Adipocyte (in vitro differentiated cells): Measurements from ENCODE around the gene NPAS3.
A peak's percentile ranks its signal among the peaks of the same experiment; 100 is the strongest.

ENCODE experiments used
- DNase-seq: peaks from one replicate; pipeline ENCODE4 v3.0.0-alpha.2; 2015; ENCODE audit warnings: low read depth
- H3K27me3 ChIP-seq: replicated peaks from 2 replicates; pipeline ENCODE4 v1.7.0; 2013; ENCODE audit warnings: mild to moderate bottlenecking, low read length, moderate library complexity; ENCODE audit not compliant: control insufficient read depth, insufficient read depth
- H3K36me3 ChIP-seq: 2 replicates; pipeline ENCODE4 v1.7.0; 2013; ENCODE audit warnings: low read length, mild to moderate bottlenecking, moderate library complexity; ENCODE audit not compliant: control insufficient read depth, insufficient read depth, severe bottlenecking
- H3K4me1 ChIP-seq: 2 replicates; pipeline ENCODE4 v1.7.0; 2013; ENCODE audit warnings: mild to moderate bottlenecking, low read length, moderate library complexity; ENCODE audit not compliant: control insufficient read depth, insufficient read depth
- H3K4me3 ChIP-seq: 2 replicates; pipeline ENCODE4 v1.7.0; 2013; ENCODE audit warnings: mild to moderate bottlenecking, low read length, moderate library complexity
- H3K9ac ChIP-seq: 2 replicates; pipeline ENCODE4 v1.7.0; 2013; ENCODE audit warnings: mild to moderate bottlenecking, low read length, moderate library complexity
- H3K9me3 ChIP-seq: 2 replicates; pipeline ENCODE4 v1.7.0; 2013; ENCODE audit warnings: mild to moderate bottlenecking, low read length, moderate library complexity; ENCODE audit not compliant: control insufficient read depth

The NPAS3 gene

DNA sequence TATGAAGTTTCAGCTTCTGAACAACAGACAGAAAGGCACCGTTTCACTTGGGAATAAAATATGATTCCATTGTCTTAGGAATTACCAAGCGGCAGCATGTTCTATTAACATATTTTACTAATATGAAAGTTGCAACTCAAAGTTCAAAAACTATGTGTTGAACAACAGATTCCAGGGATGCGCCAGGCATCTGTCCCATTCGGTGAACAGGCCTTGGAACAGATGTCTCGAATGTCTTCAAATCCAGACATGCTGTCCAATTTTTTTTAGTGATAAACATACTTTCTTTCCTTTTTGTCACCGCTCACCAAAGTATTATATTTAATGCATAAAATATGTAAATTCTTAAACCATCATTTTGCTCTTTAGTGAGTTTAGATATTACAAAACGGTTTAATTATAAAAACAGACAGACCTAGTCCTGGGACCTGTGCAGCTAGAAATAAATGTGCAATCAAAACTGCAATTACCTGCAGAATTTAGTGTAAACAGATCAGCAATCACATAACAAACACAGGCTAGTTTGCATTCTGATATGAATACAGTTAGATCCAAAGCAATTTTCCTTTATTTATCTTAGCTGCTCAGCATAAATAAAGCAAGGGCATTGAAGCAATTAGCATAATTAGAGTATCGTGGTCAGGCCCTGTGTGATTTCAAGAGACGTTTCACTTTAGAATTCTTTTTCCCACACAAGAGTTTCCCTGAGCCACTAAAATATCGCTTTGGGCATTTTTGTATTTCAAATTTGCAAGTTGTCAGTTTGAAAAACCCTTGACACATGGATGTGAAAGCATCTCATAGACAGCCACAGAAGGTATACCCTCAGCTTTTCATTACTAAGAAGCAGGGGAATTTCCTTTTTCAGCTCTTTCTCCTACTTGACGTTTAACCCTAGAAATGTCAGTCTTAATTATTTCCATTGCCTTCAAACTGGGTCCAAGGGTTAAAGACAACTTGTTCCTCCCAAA, 591.4 kb downstream of the NPAS3 start:
- Histone ChIP-seq H3K36me3 (no peaks in the 10 kb centered on the region), H3K9ac (no peak overlapping the region), H3K9me3 (no peaks in the 10 kb centered on the region), H3K4me3 (no peak overlapping the region), H3K4me1 (peaks cover 5% of the 10 kb centered on the region), H3K27me3 (peaks cover 7% of the 10 kb centered on the region)
- no peak for DNase-seq

DNA sequence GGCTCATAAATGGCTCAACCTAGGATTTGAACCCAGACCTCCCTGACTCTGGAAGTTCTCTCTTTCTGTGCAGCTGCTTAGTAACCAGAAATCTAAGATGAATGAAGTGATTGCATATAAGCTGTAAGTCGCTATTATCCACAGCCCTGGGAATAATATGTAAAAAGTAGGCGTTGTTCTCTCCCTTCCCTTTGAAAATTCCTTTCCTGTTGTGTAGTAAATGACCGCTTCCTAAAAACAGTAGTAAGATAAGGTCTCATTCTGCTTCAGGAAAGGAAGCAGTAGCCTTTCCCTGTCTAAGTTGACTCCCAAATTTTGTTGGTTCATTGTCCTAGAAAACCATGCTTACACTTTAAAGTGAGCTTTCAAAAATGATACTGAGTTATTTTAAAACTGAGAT, 593.9 kb downstream of the NPAS3 start:
- no peak for DNase-seq
- Histone ChIP-seq H3K9me3 (no peaks in the 10 kb centered on the region), H3K9ac (no peak overlapping the region), H3K27me3 (peaks cover under 1% of the 10 kb centered on the region), H3K4me1 (no peaks in the 10 kb centered on the region), H3K4me3 (no peak overlapping the region), H3K36me3 (no peaks in the 10 kb centered on the region)

DNA sequence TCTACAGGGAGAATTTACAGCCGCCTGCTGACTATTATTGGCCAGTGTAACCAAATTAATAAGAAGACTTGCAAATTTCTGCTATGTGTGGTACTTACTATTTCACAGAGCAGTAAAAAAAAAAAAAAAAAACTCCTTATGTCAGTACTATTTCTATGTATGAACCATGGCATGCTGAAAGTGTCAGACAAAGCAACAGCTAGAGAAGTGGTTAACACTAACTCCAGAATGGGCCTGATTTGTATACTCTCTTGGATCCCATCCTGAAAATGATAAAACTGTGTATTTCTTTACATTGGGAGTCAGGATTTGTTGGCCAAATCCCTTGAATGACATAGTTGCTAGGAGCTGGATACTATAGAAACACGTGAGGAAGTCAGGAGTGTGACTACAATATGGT, 595.4 kb downstream of the NPAS3 start:
- Histone ChIP-seq H3K9ac (no peak overlapping the region), H3K4me1 (no peaks in the 10 kb centered on the region), H3K36me3 (no peaks in the 10 kb centered on the region), H3K27me3 (no peaks in the 10 kb centered on the region), H3K4me3 (no peak overlapping the region), H3K9me3 (no peaks in the 10 kb centered on the region)
- no peak for DNase-seq

DNA sequence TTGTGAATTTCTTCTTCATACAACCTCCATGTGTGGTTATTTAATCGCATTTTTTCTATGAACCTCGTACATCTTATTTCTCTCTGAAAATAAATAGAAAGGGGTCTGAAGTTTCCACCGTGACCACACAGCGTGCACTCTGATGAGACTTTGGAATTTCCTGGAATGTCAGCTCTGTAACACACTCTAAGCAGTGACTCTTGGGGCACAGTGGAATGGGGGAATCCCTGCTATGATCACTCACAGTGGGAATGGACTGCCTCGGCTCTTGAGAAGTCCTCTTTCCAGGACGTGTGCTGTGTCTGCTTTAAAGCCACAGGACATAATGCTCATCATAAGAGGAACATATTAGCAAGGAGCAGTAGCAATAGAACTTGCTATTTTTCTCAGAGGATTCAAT, 596.0 kb downstream of the NPAS3 start:
- H3K27me3 ChIP-seq = no peaks in the 10 kb centered on the region
- no peaks in the 10 kb centered on the region for H3K9me3 ChIP-seq
- H3K4me1 ChIP-seq = no peaks in the 10 kb centered on the region
- H3K4me3 ChIP-seq = no peak overlapping the region
- no peaks in the 10 kb centered on the region for H3K36me3 ChIP-seq
- no peak for DNase-seq
- H3K9ac ChIP-seq = no peak overlapping the region

DNA sequence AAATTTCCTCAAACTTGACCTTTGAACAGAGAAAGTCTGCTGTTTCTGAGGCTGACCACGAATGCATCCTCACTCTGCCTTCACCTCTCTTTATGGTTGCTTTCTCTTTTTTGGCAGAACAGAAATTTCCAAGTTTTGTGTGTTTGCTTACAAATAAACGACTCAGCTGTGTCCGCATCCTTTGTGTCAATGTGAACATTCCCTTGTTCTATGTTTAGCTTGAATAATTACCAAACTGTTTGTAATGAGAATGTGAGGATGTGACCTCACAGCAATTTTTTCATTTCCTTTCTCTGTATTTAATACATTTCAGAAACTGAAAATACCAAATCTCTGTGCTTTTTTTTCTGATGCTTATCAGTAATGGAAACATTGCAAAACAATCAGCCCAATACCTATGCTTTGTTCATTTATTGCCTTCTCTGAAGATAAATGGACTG, 601.3 kb downstream of the NPAS3 start:
- Histone ChIP-seq H3K4me3 (no peak overlapping the region), H3K36me3 (no peaks in the 10 kb centered on the region), H3K4me1 (no peaks in the 10 kb centered on the region), H3K9me3 (no peaks in the 10 kb centered on the region), H3K9ac (no peak overlapping the region), H3K27me3 (no peaks in the 10 kb centered on the region)
- peak; percentile 9 for DNase-seq

DNA sequence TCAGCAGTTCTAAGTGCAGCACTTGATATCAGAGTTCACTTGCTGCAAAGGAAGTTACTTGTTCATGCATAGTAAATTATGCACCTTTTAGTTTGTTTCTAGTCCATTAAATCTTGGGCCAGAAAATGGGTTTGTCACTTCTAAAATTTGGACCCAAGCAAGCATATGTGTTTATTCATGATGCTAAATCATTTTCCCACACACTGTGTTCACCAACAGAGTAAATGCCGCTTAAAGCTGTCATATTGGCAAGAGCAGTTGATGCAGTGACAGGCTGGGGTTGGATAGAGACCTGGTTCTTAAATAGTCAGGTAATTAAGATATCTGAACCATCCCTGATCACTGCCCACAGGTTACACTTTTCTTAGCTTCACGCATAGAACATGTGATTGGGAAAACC, 602.5 kb downstream of the NPAS3 start:
- Histone ChIP-seq H3K9ac (no peak overlapping the region), H3K36me3 (no peaks in the 10 kb centered on the region), H3K27me3 (no peaks in the 10 kb centered on the region), H3K9me3 (no peaks in the 10 kb centered on the region), H3K4me3 (no peak overlapping the region), H3K4me1 (no peaks in the 10 kb centered on the region)
- no peak for DNase-seq

DNA sequence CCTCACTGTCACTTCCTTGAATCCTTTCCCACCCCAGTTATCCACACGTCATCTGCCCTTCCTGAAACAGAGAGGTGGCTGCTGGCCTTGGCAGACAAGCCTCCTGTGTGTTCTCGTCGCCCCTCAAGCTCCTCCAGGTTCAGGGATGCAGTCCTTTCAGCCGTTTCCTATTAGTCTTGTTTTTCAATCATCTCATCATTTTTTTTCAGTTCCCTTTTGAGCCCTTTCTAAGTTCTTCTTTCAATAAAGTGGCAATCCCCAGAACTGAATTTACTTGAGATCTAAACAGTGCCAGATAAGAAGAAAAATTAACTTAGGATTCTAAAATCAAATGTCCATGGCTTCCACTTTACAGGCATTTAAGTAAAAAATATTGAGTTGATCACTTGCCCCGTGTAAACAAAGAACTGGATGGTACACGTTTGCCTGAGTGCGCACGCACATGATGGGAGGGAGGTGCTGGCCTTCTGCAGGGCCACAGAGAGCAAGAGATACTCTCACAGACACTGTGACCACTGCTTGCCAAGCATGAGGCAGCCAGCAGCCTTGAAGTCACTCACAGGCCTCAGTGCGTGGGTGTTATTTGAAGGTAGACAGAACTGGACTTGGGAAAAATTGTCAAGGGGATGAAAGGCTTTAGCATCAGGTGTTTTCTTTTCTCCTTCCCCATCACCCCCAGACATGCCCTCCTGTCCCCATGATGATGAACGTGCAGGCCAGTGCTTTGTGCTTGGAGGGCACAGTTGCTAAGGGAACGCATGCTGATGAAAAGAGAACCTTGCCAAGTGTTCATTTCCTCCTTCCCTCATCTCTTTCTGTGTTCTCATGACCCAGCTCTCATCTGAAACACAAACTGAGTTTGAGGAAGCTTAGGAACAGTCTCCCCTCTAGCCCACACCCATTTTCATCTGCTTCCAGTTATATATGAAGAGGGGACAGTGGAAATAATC, 603.9 kb downstream of the NPAS3 start:
- Histone ChIP-seq H3K27me3 (no peaks in the 10 kb centered on the region), H3K9me3 (peaks cover 2% of the 10 kb centered on the region)

DNA sequence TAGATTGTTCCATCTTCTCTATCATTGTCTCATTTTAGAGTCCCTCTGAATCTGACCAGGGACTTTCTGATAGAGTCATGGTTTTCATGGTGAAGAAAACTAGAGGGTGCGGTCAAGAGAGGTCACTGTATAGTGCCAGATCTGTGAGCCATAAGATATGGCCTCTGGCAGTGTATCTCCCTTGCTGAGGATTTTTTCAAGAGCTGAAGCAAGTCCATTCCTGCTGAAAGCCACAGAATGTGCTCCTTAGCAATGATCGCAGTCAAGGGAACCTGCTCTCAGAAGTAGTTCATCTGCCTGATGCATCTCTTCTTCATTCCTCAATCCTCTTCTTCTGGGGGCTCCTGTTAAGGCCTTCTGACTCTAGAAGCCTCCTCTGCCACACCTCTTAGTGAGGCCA, 607.0 kb downstream of the NPAS3 start:
- Histone ChIP-seq H3K36me3 (no peaks in the 10 kb centered on the region), H3K9ac (no peak overlapping the region), H3K4me3 (no peak overlapping the region), H3K27me3 (no peaks in the 10 kb centered on the region), H3K4me1 (no peaks in the 10 kb centered on the region), H3K9me3 (peaks cover 2% of the 10 kb centered on the region)
- DNase-seq = no peak

More for the DNA sequence above, 603.9 kb downstream of the NPAS3 start:
- DNase-seq = no peak
- H3K36me3 ChIP-seq = no peaks in the 10 kb centered on the region
- no peaks in the 10 kb centered on the region for H3K4me1 ChIP-seq
- no peak overlapping the region for H3K4me3 ChIP-seq
- no peak overlapping the region for H3K9ac ChIP-seq

DNA sequence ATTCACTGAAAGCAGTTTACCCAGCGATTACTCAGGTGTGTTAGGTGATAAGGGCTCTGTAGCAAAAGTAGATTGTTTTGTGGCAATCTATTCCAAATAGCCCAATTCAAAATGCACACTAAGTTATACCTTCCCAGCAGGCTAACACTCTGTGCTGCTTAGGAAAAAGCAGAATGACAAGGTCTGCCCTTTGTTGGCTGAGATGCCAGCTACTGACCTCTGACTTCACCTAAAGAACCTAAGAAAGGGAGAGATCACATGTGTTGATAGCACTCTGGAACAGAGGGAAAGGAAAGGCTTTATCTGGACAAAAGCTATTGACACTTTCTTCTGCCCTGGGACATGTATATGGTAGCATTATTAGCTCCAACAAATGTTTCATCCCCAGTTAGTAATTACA, 609.9 kb downstream of the NPAS3 start:
- peaks cover 2% of the 10 kb centered on the region for H3K9me3 ChIP-seq
- no peaks in the 10 kb centered on the region for H3K36me3 ChIP-seq
- no peak for DNase-seq
- no peaks in the 10 kb centered on the region for H3K4me1 ChIP-seq
- H3K9ac ChIP-seq = no peak overlapping the region
- no peak overlapping the region for H3K4me3 ChIP-seq
- H3K27me3 ChIP-seq = no peaks in the 10 kb centered on the region

DNA sequence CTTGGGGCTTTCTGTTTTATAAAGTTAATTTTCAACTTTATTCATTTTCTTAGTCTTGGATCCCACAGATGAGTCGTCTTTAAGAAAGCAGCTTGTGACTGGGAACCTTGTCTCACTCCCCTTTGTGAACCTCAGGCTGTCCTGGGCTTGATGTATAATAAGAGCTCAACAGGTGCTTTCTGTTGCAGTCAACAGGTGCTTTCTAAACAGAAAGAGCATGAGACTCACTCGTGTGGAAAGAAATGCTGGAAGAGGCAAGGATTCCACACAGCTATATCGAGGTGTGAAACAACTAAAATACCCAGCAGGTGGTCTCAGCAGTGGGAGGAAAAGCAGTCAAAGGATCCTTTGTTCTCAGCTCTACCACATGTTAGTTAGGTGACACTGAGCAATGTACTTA, 613.3 kb downstream of the NPAS3 start:
- Histone ChIP-seq H3K27me3 (peaks cover 4% of the 10 kb centered on the region), H3K4me1 (peaks cover 6% of the 10 kb centered on the region), H3K36me3 (no peaks in the 10 kb centered on the region), H3K9me3 (peaks cover 2% of the 10 kb centered on the region), H3K4me3 (no peak overlapping the region), H3K9ac (no peak overlapping the region)
- no peak for DNase-seq

DNA sequence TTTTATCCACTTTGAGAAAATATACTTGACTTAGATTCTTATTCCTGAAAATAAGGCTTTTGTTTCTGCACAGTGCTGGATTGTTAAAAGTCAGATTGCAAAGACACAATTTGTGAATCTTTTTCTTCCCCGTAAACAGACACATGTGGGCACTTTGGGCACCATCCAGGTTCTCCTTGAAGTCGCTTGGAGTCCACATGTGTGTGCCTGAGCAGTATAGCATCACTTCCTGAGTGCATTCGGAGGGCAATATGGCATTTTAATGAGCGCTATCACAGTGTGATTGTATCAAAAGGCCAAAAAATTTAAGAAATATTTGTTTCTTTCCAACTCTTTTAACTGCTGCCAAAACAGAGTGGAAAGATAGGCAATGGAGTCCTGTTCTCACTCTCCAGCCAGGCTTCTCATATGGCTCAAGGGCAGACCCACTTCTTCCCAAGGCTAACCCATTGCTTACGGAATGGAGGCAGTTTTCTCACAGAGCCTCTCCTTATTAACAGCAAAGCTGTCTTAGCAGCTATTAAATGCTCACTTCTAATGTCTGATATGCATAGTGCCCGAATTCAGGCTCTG, 615.1 kb downstream of the NPAS3 start:
- no peak for DNase-seq
- no peaks in the 10 kb centered on the region for H3K9me3 ChIP-seq
- H3K4me3 ChIP-seq = no peak overlapping the region
- peaks cover 4% of the 10 kb centered on the region for H3K27me3 ChIP-seq
- no peak overlapping the region for H3K9ac ChIP-seq
- no peaks in the 10 kb centered on the region for H3K36me3 ChIP-seq
- H3K4me1 ChIP-seq = peaks cover 6% of the 10 kb centered on the region
